ENCODE measurements around the gene RELL2.

DNA sequence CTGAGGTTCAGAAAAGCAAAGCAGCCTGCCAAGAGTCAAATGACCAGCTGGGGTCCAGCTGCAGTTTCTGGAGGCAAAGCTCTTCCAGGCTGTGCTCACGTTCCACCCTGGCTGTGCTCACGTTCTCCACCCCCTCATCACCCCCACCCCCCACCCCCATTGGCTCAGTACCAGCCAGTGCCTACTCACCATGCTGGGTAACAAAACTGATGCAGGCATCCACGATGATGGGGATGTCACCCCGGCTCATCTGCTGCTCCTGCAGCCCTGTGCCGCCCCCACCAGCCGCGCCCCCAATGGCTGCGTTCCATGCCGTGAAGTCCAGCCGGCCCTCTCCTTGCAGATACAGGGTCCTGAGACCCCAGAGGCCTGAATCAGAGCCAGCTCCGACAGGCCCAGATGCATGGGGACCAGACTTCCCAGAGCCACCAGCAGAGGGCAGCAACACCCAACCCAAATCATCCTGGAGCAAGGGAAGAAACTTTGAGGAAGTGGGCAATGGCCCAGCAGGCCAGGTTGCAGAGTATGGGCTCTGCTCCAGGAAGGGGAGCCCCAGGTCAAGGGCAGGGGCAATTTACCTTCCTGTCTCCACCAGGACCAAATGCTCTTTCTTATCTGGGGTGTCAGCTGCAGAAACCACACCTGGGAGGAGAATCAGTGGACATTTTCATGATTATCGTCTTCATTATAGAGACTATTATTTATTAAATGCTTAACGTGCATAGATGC, 28.1 kb downstream of the RELL2 start:
- TF ChIP-seq, protein P1, sequence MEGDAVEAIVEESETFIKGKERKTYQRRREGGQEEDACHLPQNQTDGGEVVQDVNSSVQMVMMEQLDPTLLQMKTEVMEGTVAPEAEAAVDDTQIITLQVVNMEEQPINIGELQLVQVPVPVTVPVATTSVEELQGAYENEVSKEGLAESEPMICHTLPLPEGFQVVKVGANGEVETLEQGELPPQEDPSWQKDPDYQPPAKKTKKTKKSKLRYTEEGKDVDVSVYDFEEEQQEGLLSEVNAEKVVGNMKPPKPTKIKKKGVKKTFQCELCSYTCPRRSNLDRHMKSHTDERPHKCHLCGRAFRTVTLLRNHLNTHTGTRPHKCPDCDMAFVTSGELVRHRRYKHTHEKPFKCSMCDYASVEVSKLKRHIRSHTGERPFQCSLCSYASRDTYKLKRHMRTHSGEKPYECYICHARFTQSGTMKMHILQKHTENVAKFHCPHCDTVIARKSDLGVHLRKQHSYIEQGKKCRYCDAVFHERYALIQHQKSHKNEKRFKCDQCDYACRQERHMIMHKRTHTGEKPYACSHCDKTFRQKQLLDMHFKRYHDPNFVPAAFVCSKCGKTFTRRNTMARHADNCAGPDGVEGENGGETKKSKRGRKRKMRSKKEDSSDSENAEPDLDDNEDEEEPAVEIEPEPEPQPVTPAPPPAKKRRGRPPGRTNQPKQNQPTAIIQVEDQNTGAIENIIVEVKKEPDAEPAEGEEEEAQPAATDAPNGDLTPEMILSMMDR (IDR thresholded peaks at IDR 0.05; ENCODE audit: insufficient read depth, low read length), result peak; percentile 88
- TF ChIP-seq POLR2AphosphoS5 (IDR thresholded peaks at IDR 0.05; ENCODE audit: low read depth) (no peak), GABPA (IDR thresholded peaks at IDR 0.05; ENCODE audit: low read depth) (no peak), SPI1 (IDR thresholded peaks at IDR 0.05; ENCODE audit: borderline replicate concordance, low read depth) (peak; percentile 99)
- TF ChIP-seq, protein P2, sequence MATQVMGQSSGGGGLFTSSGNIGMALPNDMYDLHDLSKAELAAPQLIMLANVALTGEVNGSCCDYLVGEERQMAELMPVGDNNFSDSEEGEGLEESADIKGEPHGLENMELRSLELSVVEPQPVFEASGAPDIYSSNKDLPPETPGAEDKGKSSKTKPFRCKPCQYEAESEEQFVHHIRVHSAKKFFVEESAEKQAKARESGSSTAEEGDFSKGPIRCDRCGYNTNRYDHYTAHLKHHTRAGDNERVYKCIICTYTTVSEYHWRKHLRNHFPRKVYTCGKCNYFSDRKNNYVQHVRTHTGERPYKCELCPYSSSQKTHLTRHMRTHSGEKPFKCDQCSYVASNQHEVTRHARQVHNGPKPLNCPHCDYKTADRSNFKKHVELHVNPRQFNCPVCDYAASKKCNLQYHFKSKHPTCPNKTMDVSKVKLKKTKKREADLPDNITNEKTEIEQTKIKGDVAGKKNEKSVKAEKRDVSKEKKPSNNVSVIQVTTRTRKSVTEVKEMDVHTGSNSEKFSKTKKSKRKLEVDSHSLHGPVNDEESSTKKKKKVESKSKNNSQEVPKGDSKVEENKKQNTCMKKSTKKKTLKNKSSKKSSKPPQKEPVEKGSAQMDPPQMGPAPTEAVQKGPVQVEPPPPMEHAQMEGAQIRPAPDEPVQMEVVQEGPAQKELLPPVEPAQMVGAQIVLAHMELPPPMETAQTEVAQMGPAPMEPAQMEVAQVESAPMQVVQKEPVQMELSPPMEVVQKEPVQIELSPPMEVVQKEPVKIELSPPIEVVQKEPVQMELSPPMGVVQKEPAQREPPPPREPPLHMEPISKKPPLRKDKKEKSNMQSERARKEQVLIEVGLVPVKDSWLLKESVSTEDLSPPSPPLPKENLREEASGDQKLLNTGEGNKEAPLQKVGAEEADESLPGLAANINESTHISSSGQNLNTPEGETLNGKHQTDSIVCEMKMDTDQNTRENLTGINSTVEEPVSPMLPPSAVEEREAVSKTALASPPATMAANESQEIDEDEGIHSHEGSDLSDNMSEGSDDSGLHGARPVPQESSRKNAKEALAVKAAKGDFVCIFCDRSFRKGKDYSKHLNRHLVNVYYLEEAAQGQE (IDR thresholded peaks at IDR 0.05; ENCODE audit: insufficient replicate concordance, low read depth), result no peak
